HG03159 (cell line): ENCODE results near the gene BANP.

Experiments used
- ATAC-seq: cut with Tn5 transposase; IDR thresholded peaks from one replicate; pipeline ENCODE4 v1.9.1; 2021; ENCODE audit warnings: mild to moderate bottlenecking, moderate library complexity; ENCODE audit not compliant: unreplicated experiment

Gene BANP

DNA sequence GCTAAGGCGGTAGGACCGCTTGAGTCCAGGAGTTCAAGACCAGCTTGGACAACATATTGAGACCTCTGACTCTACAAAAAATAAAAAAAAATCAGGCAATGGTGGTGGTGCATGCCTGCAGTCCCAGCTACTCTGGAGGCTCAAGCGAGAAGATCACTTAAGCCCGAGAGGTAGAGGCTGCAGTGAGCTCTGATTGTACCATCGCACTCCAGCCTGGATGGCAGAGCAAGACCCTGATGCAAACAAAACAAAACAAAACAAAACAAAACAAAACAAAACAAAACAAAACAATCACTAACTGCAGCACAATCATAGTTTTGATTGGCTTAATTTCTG, 2.5 kb upstream of the BANP start:
- ATAC-seq: no peak

DNA sequence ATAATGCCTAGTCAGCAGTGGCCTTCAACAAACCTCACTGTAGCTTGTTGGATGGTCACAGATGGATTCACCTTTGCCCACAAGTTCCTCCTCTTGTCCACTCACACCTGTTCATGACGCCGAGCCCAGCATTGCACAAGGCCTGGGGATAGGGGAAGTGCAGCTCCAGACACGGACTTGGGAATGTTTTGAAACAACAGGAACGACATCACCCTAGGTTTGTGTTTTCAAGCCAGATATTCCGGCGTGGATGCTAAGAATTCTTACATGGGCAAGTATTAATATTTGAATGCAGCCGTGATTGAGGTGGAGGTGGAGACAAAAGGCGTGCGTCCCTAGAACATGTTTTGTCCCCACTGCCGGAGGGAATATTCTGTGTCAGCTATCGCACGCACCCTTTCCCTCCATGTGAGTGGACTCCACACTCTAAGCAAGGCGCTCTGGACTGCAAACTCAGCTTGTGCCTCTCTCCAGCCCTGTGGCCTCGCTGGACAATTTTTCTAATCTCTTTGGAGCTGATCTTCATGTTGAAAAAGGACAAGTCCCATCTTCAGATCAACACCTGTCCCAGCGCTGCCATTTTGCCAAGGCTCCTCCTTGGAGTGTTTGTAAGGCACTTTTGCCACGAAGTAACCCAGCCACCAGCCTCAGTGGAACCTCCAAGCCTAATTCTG, 2.0 kb upstream of the BANP start:
- no peak for ATAC-seq

DNA sequence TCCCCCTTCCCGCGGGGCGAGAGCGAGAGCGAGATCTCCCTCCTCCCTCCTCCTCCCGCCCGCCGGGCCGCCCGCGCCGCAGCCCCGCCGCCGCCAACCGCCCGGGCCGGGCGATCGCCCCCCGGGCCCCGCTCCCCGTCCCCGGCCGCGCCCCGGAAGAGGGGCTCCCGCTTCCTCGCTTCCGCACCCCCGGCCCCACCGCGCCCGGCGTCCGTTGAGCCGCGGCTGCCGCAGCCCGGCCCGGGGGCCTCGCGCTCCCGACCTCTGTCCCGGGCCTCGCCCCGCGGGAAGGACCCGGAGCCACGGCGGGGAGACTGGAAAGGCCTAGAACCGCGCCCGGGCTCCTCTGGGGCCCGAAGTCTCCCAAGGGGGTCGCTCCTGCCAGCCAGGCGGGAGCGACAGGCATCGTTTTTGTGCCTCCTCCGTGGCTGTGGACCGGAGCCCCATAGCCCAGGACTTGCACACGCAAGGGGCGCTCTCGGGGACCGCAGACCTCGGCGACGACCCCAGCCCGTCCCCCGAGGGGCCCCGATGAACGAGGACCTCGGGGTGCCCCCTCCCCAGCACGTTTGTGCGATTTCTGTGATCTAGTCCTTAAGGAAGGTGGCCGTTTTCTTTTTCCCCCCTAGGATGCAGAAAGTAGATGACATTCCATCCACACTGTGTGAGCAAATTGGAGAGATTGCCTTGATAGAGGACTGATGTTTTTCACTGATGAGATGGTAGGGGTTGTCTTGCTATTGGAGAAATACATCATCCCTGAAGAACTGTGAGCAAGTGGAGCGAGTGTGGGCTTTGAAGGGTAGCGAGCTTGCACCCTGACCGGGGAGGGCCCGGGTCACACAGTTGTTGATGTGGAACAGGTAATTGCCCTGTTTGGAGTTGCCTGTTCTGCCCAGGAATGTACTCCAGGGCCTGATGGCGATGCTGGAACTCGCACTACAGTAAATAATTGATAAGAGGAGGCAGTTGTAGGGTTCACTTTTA, 611 bp downstream of the BANP start:
- ATAC-seq: peak; percentile 4

DNA sequence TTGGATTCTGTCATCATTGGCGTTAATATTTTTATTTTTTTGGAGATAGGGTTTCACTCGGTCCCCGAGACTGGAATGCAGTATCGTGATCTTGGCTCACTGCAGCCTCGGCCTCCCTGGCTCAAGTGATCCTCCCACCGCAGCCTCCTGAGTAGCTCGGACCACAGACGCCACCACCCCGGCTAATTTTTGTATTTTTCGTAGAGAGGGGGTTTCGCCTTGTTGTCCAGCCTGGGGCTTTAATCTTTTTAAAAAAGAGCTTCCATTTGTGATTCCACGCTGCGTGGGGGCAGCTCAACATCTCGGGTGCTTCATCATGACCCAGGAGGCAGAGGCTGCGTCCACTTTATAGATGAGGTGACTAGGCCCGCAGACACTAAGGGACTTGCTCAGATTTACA, 1.5 kb downstream of the BANP start:
- ATAC-seq: no peak

DNA sequence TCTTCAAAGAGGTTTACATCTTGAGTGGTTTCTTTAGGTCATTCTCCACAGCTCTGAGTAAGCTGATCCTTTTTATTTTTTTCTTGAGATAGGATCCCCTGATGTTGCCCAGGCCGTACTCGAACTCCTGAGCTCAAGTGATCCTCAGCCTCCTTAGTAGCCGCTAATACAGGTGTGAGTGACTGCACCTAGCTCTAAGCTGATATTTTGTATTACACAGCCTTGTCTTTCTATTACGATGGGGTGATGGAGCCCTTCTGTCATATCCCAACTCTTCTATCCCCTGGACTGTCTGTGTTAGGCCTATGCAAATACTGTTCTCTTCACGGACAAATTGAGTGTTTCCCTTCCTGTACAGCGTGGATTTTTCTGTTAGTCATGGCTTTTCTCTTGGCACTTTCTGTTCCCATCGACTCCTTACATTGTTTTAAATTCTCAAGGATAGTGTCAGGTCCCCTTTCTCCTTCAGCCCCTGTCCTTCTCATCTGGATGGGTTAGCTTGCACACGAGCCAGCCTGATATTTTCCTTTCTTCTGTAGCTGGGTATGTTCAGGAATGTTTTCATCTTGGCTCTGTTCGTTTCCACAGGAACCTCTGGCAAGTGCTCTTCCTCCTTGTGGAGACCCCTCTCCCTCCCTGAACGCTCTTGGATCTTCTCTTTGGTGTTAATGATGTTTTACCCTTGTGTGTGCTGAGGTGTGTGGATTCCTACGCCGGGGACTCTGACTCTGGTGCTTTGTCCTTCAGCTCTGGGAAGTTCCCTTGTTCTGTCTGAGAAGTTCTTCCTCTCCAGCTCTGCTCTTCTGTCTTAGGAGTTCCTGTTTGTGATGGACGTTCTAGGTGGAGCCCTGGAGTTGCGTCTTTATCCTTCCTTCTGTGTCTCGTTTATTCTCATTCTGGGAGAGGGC, 2.3 kb downstream of the BANP start:
- no peak for ATAC-seq

DNA sequence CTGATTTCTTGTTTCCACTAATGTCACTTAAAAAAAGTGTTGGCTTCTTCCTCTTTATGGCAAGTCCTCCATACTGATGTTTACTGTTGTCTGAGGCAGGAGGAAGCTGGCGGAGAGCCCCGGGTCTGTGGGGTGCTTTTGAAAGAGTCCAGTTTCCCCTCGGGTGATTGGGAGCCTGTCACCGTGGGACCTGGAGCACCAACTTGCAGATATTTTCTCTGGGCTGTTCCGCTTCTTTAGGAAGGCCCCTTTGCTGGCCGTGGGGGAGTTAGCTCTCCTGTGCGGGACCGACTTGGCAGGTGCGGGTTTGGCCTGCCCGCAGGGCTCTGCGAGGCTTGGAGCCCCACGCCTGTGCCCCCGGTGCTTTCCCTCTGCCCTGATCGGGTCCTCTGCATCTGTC, 3.1 kb downstream of the BANP start:
- ATAC-seq: no peak

DNA sequence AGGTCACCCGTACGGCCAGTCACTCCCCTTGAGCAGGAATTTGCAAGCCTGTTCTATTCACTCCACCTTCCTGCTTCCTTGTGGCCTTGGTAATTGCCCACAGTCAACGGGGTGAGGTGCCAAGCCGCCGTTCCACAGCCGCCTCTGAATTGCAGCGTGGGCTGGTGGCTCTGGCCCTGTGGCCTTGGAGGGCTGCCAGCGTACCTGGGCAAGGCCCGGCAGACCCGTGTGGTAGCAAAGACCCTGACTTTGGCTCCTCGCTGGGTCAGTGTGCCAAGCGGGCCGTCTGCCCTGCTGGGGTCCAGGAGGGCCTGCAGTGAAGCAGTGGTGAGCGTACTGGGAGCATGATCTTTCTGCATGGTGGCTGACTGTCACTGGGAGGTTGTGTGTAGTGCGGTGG, 3.6 kb downstream of the BANP start:
- ATAC-seq: no peak

DNA sequence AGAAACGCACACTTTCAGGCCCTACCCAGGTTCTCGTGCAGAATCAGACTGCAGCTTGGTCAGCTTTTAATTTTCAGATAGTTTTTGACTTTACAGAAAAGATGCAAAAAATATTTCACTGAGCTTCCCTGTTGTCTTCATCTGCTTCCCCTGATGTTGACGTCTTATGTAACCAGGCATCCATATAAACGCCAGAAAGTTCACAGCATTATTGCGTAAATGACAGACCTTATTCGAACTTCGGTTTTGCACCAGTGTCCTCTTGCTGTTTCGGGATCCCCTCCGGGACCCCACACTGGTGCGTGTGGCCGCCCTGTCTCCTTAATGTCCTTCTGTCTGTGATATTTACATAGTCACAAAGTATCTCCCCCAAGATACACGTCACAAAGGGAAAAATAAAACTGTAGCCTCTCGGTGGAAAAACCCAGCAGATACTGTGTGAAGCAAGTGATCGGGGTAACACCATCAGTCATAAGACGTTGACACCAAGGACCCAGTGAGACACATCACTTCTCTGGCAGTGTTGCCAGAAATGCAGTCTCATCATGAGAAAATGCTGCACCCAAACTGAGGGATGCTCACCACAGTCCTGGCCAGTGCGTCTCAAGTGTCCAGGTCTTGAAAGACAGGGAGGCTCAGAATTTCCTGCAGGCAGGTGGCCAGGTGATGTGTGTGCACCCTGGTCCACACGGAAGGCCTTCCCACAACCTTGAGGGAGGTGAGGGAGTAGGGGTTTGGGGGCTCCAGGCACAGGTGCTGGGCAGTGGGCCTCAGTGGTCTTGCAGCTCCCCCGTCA, 4.3 kb downstream of the BANP start:
- no peak for ATAC-seq

DNA sequence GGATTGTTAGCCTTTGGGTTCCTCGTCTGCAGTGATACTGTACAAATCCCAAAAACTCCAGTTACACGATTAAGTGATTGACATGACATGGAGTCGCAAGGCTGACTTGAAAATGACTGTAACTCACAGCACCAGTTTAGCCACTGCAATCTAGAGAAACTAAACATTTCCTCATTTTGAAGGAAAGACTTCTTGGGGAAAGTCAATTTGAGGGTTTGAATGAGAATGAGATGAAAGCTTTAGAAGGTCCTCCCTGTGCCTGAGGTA, 4.8 kb downstream of the BANP start:
- no peak for ATAC-seq

DNA sequence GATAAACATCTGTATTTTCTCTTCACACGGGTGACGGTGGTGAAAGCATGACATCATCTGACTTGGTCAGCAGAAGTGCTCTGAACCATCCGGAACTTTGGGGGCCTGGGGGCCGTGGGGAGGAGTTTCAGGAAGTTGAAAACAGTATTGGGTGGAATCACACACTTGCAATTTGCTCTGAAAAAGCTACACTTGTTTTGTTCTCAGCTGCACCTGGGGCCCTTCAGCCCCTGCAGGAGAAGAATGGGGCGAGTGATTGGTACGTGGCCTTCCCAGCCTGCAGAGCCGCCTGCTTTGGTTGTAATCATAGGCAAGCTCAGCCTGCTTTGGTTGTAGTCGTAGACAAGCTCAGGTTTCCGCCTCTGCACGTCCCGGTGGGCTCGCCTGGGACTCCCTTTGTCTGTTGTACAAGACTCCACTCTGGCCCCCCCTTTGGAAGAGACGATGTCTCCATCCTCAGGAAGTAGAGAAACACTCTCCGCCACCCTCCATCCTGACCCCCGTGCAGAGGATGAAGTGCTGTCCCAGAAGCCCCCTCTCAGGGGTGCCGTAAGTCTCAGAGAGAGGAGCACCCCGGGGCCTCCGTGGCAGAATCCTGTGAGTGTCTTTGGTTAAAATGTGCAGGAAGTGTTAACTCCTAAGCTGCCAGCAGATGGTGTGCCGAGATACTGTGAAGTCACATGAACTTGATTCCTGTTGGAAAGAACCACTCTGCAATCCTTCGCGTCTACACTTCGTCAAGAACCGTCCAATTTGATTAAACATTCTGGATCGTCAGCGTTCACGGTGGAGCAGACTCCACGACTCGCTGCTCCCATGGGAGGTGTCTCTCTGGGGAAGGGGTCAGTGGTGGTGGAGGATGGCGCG, 5.4 kb downstream of the BANP start:
- ATAC-seq: no peak

DNA sequence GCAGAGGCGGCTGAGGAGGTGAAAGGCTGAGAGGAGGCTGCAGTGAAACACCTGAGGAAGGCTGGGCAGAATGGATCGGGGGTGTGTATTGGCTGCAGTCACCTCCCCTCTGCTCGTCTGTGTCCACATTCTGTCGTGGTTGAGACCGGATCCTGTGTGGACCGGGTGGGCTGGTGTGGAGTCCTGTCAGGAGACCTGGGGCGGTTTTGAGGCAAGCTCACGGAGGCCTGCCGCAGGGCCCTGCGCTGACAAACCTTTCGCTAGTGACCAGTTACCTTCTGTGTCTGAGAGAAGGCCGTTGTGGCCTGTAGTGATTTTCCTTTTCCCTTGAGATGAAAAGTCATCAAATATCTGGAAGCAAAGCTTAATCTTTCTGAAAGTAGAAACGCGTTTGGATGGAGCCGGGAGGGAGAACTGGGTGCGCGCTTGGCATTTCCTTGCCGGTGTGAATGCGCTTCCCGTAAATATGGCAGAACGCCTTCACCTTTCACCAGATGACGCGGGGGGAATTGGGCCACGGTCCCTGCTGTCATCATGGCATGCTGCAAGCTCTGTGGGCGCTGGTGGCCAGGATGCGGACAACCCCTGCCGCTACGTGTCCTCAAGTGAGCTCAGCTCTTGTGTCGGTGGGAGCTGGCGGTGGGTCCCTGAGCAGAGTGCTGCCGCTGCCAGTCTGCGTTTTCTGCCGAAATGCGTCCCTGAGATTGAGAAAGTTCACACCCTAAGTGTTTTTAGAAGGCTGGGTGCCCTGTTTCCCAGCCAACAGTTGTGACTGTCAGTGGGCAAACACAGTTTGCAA, 6.3 kb downstream of the BANP start:
- no peak for ATAC-seq

DNA sequence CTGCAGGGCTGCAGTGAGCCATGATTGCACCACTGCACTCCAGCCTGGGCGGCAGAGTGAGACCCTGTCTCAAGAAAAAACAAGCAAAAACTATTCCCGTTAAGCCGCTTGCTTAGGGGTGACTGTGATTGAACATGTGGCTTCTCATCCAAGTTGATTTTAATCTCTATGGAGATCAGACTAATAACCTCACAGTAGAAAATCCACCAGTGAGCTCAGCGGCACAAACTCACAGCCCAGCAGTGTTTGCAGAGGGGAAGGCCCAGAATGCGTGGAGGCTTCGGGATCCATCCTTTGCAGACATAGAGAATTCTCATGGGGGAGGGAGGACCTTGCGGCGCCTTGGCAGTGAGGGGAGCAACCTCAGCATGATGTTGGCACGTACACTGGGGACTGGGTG, 7.4 kb downstream of the BANP start:
- ATAC-seq: no peak

DNA sequence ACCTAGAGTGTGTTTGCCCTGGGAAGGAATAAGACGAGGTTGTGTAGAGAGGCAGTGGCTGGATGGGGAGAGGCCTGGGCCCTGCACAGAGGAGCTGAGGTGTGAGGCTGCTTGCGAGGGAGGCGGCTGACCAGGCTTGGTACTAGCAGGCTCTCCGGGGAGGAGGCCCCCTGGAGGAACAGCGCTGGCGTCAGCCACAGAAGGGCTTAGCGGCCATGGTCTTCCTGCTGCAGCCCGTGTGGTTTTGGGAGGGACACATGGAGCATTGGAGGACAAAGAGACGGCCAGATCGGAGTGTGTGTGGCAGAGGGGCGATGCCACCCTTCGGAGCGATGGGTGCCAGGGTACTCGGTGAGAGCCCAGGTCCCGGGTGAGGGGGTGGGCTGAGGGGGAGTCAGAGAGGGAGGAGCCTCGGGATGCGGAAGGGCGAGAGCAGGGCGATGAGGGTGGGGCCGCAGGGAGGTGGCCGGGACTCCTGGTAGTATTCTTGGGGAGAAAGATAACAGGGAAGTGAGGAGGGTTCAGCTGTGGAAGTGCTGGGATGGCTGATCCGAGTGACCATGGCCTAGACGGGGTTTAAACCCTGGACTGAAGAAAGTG, 8.3 kb downstream of the BANP start:
- ATAC-seq: no peak

DNA sequence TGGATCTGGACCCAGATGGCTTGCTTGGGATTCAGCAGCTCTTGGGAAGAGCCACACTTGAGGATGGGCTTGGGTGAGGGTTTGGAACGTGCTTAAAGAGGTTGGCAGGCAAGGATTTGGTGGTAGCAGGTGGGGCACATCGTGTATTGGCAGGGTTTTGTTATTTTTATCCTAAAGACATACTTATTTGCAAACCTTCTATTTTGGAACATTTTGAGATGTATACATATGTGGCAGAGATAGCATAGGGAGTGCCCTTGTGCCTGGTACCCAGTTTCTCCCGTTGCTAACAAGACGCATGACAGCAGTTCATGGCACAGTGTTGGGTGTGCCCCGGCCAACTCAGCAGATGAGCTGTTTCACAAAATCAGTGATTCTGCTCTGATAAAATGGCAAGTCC, 9.1 kb downstream of the BANP start:
- no peak for ATAC-seq

DNA sequence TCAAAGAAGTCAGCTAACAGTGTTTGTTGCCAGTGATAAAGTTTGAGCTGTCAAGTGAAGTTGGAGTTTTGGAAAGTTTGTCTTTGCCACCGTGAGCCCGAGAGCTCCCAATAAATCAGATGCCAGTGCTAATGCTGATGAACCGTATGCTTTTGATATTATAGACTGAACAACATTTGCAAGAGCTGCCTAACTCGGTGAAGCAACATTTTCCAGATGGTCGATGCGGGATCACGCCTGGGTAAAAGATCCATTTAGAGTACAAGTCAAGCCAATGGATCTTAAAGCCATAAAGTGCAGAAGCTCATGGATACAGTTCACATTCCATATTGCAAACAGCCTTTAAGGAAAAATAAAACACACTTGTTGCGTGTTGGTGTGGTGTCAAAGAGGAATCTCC, 9.6 kb downstream of the BANP start:
- ATAC-seq: no peak

DNA sequence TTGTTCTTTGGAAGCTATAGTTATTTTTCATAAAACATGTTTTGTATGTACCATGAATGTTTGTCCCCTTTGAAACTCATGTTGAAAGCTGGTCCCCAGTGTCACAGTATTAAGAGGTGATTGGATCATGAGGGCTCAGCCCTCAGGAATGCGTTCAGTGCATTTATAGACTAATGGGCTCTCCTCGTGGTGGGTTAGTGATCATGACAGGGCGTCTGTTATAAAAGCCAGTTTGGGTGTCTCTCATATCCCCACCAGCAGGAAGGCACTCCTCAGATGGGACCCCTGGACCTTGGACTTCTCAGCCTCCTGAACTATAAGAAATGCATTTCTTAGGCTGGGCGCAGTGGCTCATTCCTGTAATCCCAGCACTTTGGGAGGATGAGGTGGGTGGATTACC, 10.4 kb downstream of the BANP start:
- ATAC-seq: no peak

DNA sequence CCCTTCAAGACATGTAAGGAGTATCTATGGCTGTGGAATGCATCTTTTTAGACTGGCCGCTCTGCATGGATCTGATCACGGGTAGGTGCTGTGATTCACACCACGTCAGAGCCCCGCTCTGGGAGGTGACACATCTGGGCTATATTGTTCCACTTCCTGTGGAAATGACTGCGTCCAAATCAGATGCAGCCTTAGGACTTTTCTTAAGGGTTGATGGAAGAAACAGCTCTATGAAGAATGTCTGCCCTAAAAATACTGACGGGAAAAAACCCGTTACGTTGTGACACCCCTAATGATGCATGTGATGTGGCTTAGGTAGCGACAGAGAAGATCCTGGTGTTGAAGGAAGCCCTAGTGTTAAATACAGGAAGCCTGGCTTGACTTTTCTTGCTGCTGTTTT, 12.2 kb downstream of the BANP start:
- ATAC-seq: no peak

DNA sequence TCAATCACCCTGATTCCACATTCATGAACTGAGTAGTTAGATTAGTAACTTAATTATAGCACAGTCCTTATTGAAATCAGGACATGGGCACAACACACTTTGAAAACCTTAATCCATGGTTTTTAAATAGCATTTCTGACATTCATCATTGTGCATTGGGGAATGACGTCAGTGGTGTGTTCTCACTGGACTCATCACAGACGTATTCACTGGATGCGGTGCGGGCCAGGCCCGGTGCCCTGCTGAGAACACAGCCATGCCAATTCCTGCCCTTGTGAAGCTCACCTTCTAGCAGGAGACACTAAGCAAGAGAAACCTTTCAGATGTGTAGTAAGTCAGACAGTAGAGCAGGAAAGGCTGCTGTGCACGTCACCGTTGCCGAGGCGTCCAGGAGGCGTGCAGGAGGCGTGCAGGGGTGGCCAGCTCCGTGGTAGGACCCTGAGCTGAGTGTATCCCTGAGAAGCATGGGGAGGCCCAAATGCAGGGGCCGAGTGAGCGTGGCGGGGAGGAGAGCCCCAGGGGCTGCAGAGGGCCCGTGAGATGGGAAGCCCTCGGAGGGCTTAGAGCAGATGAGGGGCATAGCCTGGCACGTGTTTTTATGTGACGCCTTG, 12.9 kb downstream of the BANP start:
- no peak for ATAC-seq
